CD4-positive, alpha-beta memory T cell (primary cell): Measurements from ENCODE around the gene GADD45G. TPM values are rescaled to one million over a fixed set of nuclear protein-coding genes. Genes with fewer than 3 reads are reported as not detected.
A peak's percentile ranks its signal among the peaks of the same experiment; 100 is the strongest.

Experiments
- CTCF ChIA-PET: fragments of 350-600 bp; sonication (Branson Sonifier 250); formaldehyde crosslinking; loops from one replicate; lab custom pipeline; 2021; ENCODE audit warnings: inconsistent platforms; ENCODE audit not compliant: partially characterized antibody; lab: Charles Lee
- POLR2A ChIA-PET: fragments of 350-600 bp; sonication (Branson Sonifier 250); formaldehyde crosslinking; loops from one replicate; lab custom pipeline; 2021; ENCODE audit not compliant: partially characterized antibody; lab: Charles Lee
- DNase-seq, 5 donors: peaks; one replicate each; pipeline versions ENCODE4 v3.0.0 to v3.0.0-alpha.2; 2020 to 2022; ENCODE audit warnings: mixed read lengths in 1 of 5
- H3K27ac ChIP-seq: one replicate; pipeline ENCODE4 v1.7.0; 2013; ENCODE audit warnings: low read depth, low read length
- H3K27me3 ChIP-seq: 2 replicates; pipeline ENCODE4 v1.7.0; 2013; ENCODE audit warnings: mild to moderate bottlenecking, low read length, moderate library complexity; ENCODE audit not compliant: insufficient read depth
- H3K36me3 ChIP-seq: 2 replicates; pipeline ENCODE4 v1.7.0; 2013; ENCODE audit warnings: mild to moderate bottlenecking, low read length, moderate library complexity; ENCODE audit not compliant: insufficient read depth
- H3K4me1 ChIP-seq: 2 replicates; pipeline ENCODE4 v1.7.0; 2013; ENCODE audit warnings: mild to moderate bottlenecking, low read length, moderate library complexity; ENCODE audit not compliant: insufficient read depth
- H3K4me3 ChIP-seq, 2 donors: one replicate each; pipeline ENCODE4 v1.7.0; 2013; ENCODE audit warnings: low read length in 2 of 2, mild to moderate bottlenecking in 1 of 2
- H3K9me3 ChIP-seq, 2 donors: one replicate each; pipeline ENCODE4 v1.7.0; 2013; ENCODE audit warnings: low read length in 2 of 2, control low read depth in 1 of 2; ENCODE audit not compliant: control insufficient read depth in 1 of 2
- H3K27ac Mint-ChIP-seq, 7 donors: one replicate each; pipeline ENCODE4 v1.8.0; 2020 to 2021; ENCODE audit warnings: mixed read lengths in 7 of 7, mild to moderate bottlenecking in 6 of 7, inconsistent platforms in 3 of 7, moderate library complexity in 3 of 7
- H3K27me3 Mint-ChIP-seq, 2 donors: one replicate each; pipeline ENCODE4 v1.8.0; 2020 to 2021; ENCODE audit warnings: mixed read lengths in 2 of 2
- H3K36me3 Mint-ChIP-seq, 2 donors: one replicate each; pipeline ENCODE4 v1.8.0; 2020 to 2021; ENCODE audit warnings: mixed read lengths in 2 of 2, inconsistent platforms in 1 of 2, mild to moderate bottlenecking in 1 of 2
- H3K4me1 Mint-ChIP-seq, 4 donors: one replicate each; pipeline ENCODE4 v1.8.0; 2020 to 2021; ENCODE audit warnings: mixed read lengths in 4 of 4, mild to moderate bottlenecking in 1 of 4
- H3K4me3 Mint-ChIP-seq, 8 donors: one replicate each; pipeline ENCODE4 v1.8.0; 2020 to 2021; ENCODE audit warnings: mixed read lengths in 8 of 8, mild to moderate bottlenecking in 7 of 8, moderate library complexity in 6 of 8, inconsistent platforms in 3 of 8
- H3K9me3 Mint-ChIP-seq, 8 donors: one replicate each; pipeline ENCODE4 v1.8.0; 2020 to 2021; ENCODE audit warnings: mixed read lengths in 8 of 8, mild to moderate bottlenecking in 5 of 8, inconsistent platforms in 3 of 8, moderate library complexity in 1 of 8
- intact Hi-C: fragments of 100-400 bp; cut with micrococcal nuclease; formaldehyde crosslinking; loops from one replicate; pipeline ENCODE4 v1.15.1; 2023
- polyA plus RNA-seq, 2 donors: library from polyadenylated mRNA; unstranded; fragments of 300-500 nt; fragmentation: Illumina TruSeq; gene quantifications; one replicate each; pipeline ENCODE4 v1.2.3, GENCODE V29; 2021
- total RNA-seq, 2 experiments: library from RNA; stranded (reverse); gene quantifications; one replicate each; pipeline ENCODE4 v1.2.3, GENCODE V29; 2021

The GADD45G gene
- total and polyA plus RNA-seq, 4 experiments from 2014 or later, result 0.96 to 2.9 (median 2.4) TPM; not detected in 1

GRCh38 chr9:89655056-89655989 lies 50.5 kb downstream of the GADD45G start:
- H3K27ac Mint-ChIP-seq, result peak overlapping the region in 1 of 7 donors; percentile 26
- Histone ChIP-seq H3K4me1 (peaks cover 17% of the 10 kb centered on the region), H3K9me3 (no peaks in the 10 kb centered on the region), H3K36me3 (no peaks in the 10 kb centered on the region), H3K27me3 (no peaks in the 10 kb centered on the region), H3K27ac (no peak overlapping the region), H3K4me3 (no peak overlapping the region)
- POLR2A ChIA-PET, result no interaction called here
- H3K27me3 Mint-ChIP-seq, result peaks cover 1% of the 10 kb centered on the region in 2 donors
- H3K4me3 Mint-ChIP-seq, result no peak overlapping the region
- no peak for DNase-seq
- no peaks in the 10 kb centered on the region for H3K9me3 Mint-ChIP-seq
- intact Hi-C loops, result no loop called here
- H3K4me1 Mint-ChIP-seq, result peaks cover 10 to 15% (median 14%) of the 10 kb centered on the region in 4 donors
- no peaks in the 10 kb centered on the region for H3K36me3 Mint-ChIP-seq
- CTCF ChIA-PET, result no interaction called here

Other genes starting within 250 kb of the GADD45G start
- gene SEMA4D, start 106.9 kb upstream of the GADD45G start, total RNA-seq, result 100 to 1,000 TPM; 393 to 410 TPM
- 100 to 1,000 TPM in 1 of 2 donors, 10 to 100 TPM in 1; 49.5 to 166 TPM for gene SEMA4D, start 106.9 kb upstream of the GADD45G start, polyA plus RNA-seq